RWPE2 (cell line): ENCODE data around the gene FAM149A.

ENCODE experiments used
- ATAC-seq: fragments of 200-7000 bp; cut with Tn5 transposase; 3 replicates; pipeline ENCODE4 v1.9.1; 2021; ENCODE audit warnings: low read depth
- DNase-seq: peaks from one replicate; pipeline ENCODE4 v3.0.0-alpha.2; 2020; ENCODE audit warnings: low spot score
- H3K27ac ChIP-seq: fragments of 450-650 bp; 2 replicates; pipeline ENCODE4 v1.5.1; 2017; ENCODE audit warnings: mild to moderate bottlenecking; ENCODE audit not compliant: poor library complexity, severe bottlenecking
- H3K27me3 ChIP-seq: fragments of 250-450 bp; sonication (Bioruptor Pico); 2 replicates; pipeline ENCODE4 v1.5.1; 2021; ENCODE audit warnings: mild to moderate bottlenecking, moderate library complexity; ENCODE audit not compliant: insufficient read depth, poor library complexity, severe bottlenecking
- H3K36me3 ChIP-seq: fragments of 250-450 bp; sonication (Bioruptor Pico); 2 replicates; pipeline ENCODE4 v1.5.1; 2020; ENCODE audit warnings: low read depth, mild to moderate bottlenecking, moderate library complexity
- H3K4me1 ChIP-seq: fragments of 250-450 bp; sonication (Bioruptor Pico); 2 replicates; pipeline ENCODE4 v1.5.1; 2021; ENCODE audit warnings: mild to moderate bottlenecking, moderate library complexity; ENCODE audit not compliant: insufficient read depth, poor library complexity, severe bottlenecking
- H3K4me3 ChIP-seq: fragments of 250-450 bp; sonication (Bioruptor Pico); 2 replicates; pipeline ENCODE4 v1.5.1; 2021; ENCODE audit warnings: mild to moderate bottlenecking, moderate library complexity; ENCODE audit not compliant: severe bottlenecking
- H3K9me3 ChIP-seq: fragments of 250-450 bp; sonication (Bioruptor Pico); 2 replicates; pipeline ENCODE4 v1.5.1; 2021; ENCODE audit warnings: mild to moderate bottlenecking, moderate library complexity; ENCODE audit not compliant: severe bottlenecking
- TF ChIP-seq, protein P1 (sequence below): fragments of 450-650 bp; IDR thresholded peaks from one replicate; pipeline ENCODE4 v1.5.1; 2017; ENCODE audit warnings: mild to moderate bottlenecking, moderate library complexity; ENCODE audit not compliant: poor library complexity, severe bottlenecking

FAM149A gene

DNA sequence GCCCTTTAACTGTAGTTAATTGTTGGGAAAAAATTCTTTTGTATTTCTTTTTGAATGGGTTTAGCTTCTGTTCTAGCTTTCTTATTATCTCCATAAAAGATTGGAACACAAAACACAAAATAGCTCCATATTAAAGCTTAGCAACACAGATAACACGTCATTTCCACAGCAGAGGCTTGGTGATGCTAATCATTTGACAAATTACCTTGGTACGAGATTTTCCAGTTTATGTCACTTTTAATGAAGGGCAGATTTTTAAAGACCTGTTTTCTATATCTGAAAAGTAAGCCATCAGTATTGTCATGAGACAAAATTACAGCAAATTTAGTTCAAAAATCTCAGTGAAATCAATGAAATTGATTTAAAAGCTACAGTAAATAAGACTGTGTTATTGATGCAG, 27.4 kb downstream of the FAM149A start:
- no peaks in the 10 kb centered on the region for H3K27me3 ChIP-seq
- H3K27ac ChIP-seq: no peak overlapping the region
- no peak for DNase-seq
- H3K4me1 ChIP-seq: no peaks in the 10 kb centered on the region
- no peak overlapping the region for H3K4me3 ChIP-seq
- H3K9me3 ChIP-seq: no peaks in the 10 kb centered on the region
- ATAC-seq: no peak
- TF ChIP-seq, protein P1, sequence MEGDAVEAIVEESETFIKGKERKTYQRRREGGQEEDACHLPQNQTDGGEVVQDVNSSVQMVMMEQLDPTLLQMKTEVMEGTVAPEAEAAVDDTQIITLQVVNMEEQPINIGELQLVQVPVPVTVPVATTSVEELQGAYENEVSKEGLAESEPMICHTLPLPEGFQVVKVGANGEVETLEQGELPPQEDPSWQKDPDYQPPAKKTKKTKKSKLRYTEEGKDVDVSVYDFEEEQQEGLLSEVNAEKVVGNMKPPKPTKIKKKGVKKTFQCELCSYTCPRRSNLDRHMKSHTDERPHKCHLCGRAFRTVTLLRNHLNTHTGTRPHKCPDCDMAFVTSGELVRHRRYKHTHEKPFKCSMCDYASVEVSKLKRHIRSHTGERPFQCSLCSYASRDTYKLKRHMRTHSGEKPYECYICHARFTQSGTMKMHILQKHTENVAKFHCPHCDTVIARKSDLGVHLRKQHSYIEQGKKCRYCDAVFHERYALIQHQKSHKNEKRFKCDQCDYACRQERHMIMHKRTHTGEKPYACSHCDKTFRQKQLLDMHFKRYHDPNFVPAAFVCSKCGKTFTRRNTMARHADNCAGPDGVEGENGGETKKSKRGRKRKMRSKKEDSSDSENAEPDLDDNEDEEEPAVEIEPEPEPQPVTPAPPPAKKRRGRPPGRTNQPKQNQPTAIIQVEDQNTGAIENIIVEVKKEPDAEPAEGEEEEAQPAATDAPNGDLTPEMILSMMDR: no peak
- no peaks in the 10 kb centered on the region for H3K36me3 ChIP-seq

DNA sequence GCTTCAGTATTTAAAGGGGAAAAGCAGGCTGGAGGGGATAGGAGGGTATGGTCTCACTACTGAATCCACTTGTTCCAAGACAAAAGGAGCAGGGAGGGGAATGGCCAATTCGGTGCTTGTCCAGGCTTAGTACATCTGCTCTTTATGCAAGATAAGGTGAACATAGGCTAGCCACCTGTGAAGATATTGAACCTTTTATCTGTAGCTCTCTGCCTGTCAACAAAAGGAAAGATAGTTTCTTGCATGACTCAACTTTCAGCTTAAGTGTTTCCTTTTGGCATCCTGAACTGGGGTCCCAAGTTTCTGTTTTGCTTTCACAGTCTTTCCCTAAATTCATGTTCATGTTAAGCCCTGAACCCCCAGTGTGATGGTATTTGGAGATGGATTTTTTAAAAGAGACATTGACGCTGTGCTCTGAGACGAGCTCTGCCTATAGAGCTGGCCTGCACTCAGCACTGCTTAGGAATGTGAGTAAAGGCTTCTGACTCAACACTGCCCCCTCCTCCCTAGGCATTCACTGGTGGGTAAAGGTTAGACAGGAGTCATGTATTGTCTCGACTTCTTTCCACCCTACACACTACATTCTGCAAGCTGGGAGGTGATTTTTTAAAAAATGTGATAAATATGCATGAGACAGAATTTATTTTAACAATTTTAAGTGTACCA, 28.2 kb downstream of the FAM149A start:
- no peak for DNase-seq
- peak; percentile 99 for ATAC-seq
- no peak overlapping the region for H3K27ac ChIP-seq
- no peaks in the 10 kb centered on the region for H3K4me1 ChIP-seq
- no peaks in the 10 kb centered on the region for H3K27me3 ChIP-seq
- TF ChIP-seq, protein P1: peak; percentile 24
- H3K36me3 ChIP-seq: no peaks in the 10 kb centered on the region
- no peak overlapping the region for H3K4me3 ChIP-seq
- no peaks in the 10 kb centered on the region for H3K9me3 ChIP-seq

DNA sequence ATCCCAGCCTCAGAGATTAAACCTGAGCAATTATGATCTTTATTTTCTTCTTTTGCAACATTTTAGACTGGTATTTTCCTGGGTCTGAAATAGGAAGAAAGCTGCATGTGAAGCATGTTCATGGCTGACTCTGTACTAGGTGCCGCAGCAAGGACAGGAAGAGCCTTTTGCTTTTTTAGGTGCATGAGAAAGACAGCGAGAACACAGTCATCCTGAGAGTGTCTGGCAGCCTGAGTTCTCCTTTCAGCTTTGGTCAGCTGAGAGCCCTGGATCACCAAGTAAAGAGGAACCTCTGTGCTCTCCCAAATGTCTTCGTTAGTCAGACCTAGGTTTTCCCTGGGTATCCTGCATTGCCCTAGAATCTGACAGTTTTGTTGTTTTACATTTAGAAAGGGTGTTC, 29.8 kb downstream of the FAM149A start:
- DNase-seq (no peak), ATAC-seq (no peak)
- H3K4me3 ChIP-seq: no peak overlapping the region
- H3K4me1 ChIP-seq: no peaks in the 10 kb centered on the region
- TF ChIP-seq, protein P1: no peak
- H3K36me3 ChIP-seq: no peaks in the 10 kb centered on the region
- no peaks in the 10 kb centered on the region for H3K27me3 ChIP-seq
- H3K27ac ChIP-seq: no peak overlapping the region
- H3K9me3 ChIP-seq: no peaks in the 10 kb centered on the region

DNA sequence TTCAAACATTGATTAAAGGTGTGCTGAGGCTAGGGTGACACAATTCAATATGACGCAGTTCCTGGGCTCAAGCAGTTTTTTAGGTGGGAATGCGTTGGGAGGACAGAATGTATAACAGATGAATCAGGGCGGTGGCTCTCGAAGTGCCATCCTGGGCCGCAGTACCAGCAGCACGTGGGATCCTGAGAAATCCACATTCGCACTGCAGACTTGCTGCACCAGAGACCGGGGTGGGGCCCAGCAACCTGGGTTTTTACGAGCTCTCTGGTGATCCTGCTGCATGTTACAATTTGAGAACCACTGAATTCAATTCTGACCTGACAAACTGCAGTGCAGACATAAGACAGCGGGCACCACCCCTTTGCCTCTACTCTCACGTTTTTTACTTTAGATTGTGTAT, 30.4 kb downstream of the FAM149A start:
- H3K36me3 ChIP-seq: no peaks in the 10 kb centered on the region
- no peaks in the 10 kb centered on the region for H3K4me1 ChIP-seq
- ATAC-seq: no peak
- TF ChIP-seq, protein P1: no peak
- no peak overlapping the region for H3K27ac ChIP-seq
- no peak for DNase-seq
- no peaks in the 10 kb centered on the region for H3K27me3 ChIP-seq
- H3K9me3 ChIP-seq: no peaks in the 10 kb centered on the region
- H3K4me3 ChIP-seq: no peak overlapping the region

DNA sequence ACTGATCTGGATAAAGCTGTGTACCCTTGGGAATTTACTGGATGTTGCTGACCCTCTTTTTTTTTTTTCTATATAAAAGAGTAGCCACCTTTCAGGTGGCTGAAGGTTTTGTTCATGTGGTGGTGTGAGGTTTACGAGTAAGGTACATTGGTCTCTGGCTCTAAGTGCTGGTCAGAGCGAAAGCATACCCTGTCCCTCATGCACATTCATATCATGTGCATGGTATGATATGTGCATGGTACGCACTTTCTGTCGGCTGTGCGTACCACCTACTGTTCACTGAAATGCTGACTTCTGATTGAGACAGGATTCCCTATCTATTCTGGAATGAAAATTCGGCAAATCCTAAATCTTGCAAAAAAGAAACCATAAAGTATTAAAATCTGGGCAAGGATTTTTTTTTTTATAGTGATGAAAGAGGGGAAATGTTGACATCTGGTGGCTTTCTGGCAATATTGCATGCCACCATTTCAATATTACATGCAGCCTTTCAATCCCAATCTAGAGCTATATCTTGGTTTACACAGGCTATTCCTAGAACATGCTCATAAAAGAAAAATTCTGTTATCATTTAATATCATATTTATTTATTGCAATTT, 32.8 kb downstream of the FAM149A start:
- Histone ChIP-seq H3K27me3 (no peaks in the 10 kb centered on the region), H3K36me3 (no peaks in the 10 kb centered on the region), H3K4me1 (no peaks in the 10 kb centered on the region), H3K4me3 (no peak overlapping the region), H3K9me3 (no peaks in the 10 kb centered on the region), H3K27ac (no peak overlapping the region)
- DNase-seq (no peak), ATAC-seq (no peak)
- TF ChIP-seq, protein P1: peak; percentile 67
